Aorta (tissue), 5 donors: ENCODE data around the gene DYRK1B. TPM values are rescaled to one million over a fixed set of nuclear protein-coding genes. Genes with fewer than 3 reads are reported as not detected.
A peak's percentile ranks its signal among the peaks of the same experiment; 100 is the strongest.

Experiments
- ATAC-seq: fragments of 200-7000 bp; cut with Tn5 transposase; one replicate; pipeline ENCODE4 v1.9.1; 2022; ENCODE audit warnings: moderate library complexity; ENCODE audit not compliant: low FRiP score
- DNase-seq, 2 donors: peaks; one replicate each; pipeline ENCODE4 v3.0.0-alpha.2; 2020
- H3K27ac ChIP-seq, 2 donors: one replicate each; pipeline ENCODE4 v1.5.1; 2013; ENCODE audit warnings: low read length in 2 of 2, mild to moderate bottlenecking in 2 of 2, moderate library complexity in 2 of 2, control low read depth in 1 of 2, inconsistent platforms in 1 of 2, low read depth in 1 of 2
- H3K27me3 ChIP-seq, 2 donors: one replicate each; pipeline ENCODE4 v1.6.1; 2013; ENCODE audit warnings: control low read depth in 1 of 2, low read length in 1 of 2, mild to moderate bottlenecking in 1 of 2, moderate library complexity in 1 of 2; ENCODE audit not compliant: insufficient read depth in 2 of 2, control insufficient read depth in 1 of 2
- H3K36me3 ChIP-seq, 2 donors: one replicate each; pipeline ENCODE4 v1.6.1; 2013; ENCODE audit warnings: control low read depth in 1 of 2, low read length in 1 of 2, mild to moderate bottlenecking in 1 of 2; ENCODE audit not compliant: insufficient read depth in 2 of 2, control insufficient read depth in 1 of 2
- H3K4me1 ChIP-seq, 2 donors: one replicate each; pipeline ENCODE4 v1.6.1; 2013; ENCODE audit warnings: low read length in 2 of 2, control low read depth in 1 of 2, mild to moderate bottlenecking in 1 of 2, moderate library complexity in 1 of 2; ENCODE audit not compliant: insufficient read depth in 2 of 2, control insufficient read depth in 1 of 2
- H3K4me3 ChIP-seq, 2 donors: one replicate each; pipeline ENCODE4 v1.5.1; 2013; ENCODE audit warnings: low read length in 2 of 2, control low read depth in 1 of 2, mild to moderate bottlenecking in 1 of 2
- H3K9me3 ChIP-seq: one replicate; pipeline ENCODE4 v1.6.1; 2013; ENCODE audit warnings: mild to moderate bottlenecking, low read length; ENCODE audit not compliant: control insufficient read depth
- WGBS, 2 donors: extraction: QIAGEN DNeasy Blood & Tissue Kit; methylation state at CpG; one replicate each; pipeline ENCODE4 v1.1.7; 2013; 5-methylcytosine and 5-hydroxymethylcytosine counted together
- intact Hi-C, 2 donors: fragments of 100-400 bp; cut with DNase I; formaldehyde crosslinking; loops; one replicate each; pipeline versions ENCODE4 v1.14.2 to v1.15.0; 2022
- polyA plus RNA-seq, 2 donors: library from polyadenylated mRNA; stranded (reverse); fragments of 200-250 nt; gene quantifications; one replicate each; pipeline ENCODE4 v1.2.3, GENCODE V29; 2013
- total RNA-seq, 2 donors: library from RNA; stranded (reverse); fragmentation: NEBNext Ultra II Directional; extraction: Animal tissue kit (Norgen Biotek cat#: 25700); gene quantifications; one replicate each; pipeline ENCODE4 v1.2.1, GENCODE V29; 2021
- donor health status: healthy with polysubstance abuse.
- donor health status: Bipolar disorder and iron deficiency.
- donor health status: DM: no; HTN: no; CAD: no.
- donor health status: DM: no; HTN: no; CAD: no.
- donor health status: DM: yes; HTN: yes; CAD: no.

Gene DYRK1B
- total and polyA plus RNA-seq, 4 donors = 4.3 to 17.5 (median 10.6) TPM

GRCh38 chr19:39841041-39841440 lies 7.1 kb upstream of the DYRK1B start:
- Histone ChIP-seq H3K27ac (no peak overlapping the region), H3K4me1 (no peaks in the 10 kb centered on the region), H3K27me3 (no peaks in the 10 kb centered on the region), H3K4me3 (no peak overlapping the region), H3K36me3 (peaks cover 2 to 4% of the 10 kb centered on the region in 2 donors), H3K9me3 (no peaks in the 10 kb centered on the region)
- DNase-seq (no peak), ATAC-seq (no peak)
- intact Hi-C loops = loop anchor here in 1 of 2 donors (10.0 kb wide), 1 partner anchor 296 kb away; the partner anchor contains the start of gene EID2
- 94% methylated on average over 4 of the region's 4 CpGs for WGBS, 2 donors

- ATAC-seq = no peak
- 91 to 94% methylated on average over 17 of the region's 17 CpGs for WGBS, 2 donors
- intact Hi-C loops = loop anchor here in 1 of 2 donors (10.0 kb wide), 1 partner anchor 296 kb away; the partner anchor contains the start of gene EID2
- Histone ChIP-seq H3K9me3 (no peaks in the 10 kb centered on the region), H3K4me3 (no peak overlapping the region), H3K27me3 (no peaks in the 10 kb centered on the region), H3K36me3 (peaks cover 2 to 4% of the 10 kb centered on the region in 2 donors), H3K27ac (no peak overlapping the region), H3K4me1 (no peaks in the 10 kb centered on the region)
- DNase-seq = no peak
Measured at GRCh38 chr19:39840492-39840891, 6.5 kb upstream of the DYRK1B start.

DNA sequence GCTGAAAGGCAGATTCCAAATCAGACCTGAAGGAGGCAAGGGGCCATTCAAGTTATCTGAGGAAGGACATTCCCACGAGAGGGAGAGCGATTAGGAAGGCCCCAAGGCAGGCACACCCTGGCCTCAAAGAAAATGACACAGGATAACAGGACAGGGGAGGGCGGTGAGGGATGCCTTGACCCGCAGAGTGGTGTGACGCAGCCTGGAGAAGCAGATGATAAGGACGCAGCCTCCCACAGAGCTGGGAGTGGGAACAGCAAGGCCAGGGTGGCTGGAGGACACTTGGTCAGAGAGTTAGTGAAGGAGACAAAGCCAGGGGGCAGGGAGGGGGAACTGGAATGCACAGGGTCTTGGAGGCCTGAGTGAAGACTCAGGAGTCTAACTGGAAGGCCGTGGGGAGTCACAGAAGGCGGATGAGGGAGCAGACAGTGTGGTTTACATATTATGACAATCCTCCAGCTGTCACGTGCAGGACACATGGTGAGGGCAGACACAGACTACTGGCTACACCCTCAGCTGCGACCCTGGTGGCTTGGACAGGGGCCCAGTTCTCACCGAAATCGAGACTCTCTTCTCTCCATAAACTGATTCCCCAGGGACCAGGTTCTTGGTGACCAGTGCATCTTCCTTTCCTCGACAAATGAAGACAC lies 5.8 kb upstream of the DYRK1B start:
- no peak overlapping the region for H3K4me3 ChIP-seq
- intact Hi-C loops = loop anchor here in 1 of 2 donors (10.0 kb wide), 1 partner anchor 295 kb away; the partner anchor contains the start of gene EID2
- no peaks in the 10 kb centered on the region for H3K9me3 ChIP-seq
- 85 to 87% methylated on average over 13 of the region's 13 CpGs for WGBS, 2 donors
- H3K27me3 ChIP-seq = no peaks in the 10 kb centered on the region
- peaks cover 2 to 4% of the 10 kb centered on the region in 2 donors for H3K36me3 ChIP-seq
- ATAC-seq (no peak), DNase-seq (no peak)
- H3K27ac ChIP-seq = no peak overlapping the region
- no peaks in the 10 kb centered on the region for H3K4me1 ChIP-seq

GRCh38 chr19:39838569-39838968 lies 4.6 kb upstream of the DYRK1B start:
- intact Hi-C loops = no loop called here
- H3K36me3 ChIP-seq = peaks cover 2 to 4% of the 10 kb centered on the region in 2 donors

DNA sequence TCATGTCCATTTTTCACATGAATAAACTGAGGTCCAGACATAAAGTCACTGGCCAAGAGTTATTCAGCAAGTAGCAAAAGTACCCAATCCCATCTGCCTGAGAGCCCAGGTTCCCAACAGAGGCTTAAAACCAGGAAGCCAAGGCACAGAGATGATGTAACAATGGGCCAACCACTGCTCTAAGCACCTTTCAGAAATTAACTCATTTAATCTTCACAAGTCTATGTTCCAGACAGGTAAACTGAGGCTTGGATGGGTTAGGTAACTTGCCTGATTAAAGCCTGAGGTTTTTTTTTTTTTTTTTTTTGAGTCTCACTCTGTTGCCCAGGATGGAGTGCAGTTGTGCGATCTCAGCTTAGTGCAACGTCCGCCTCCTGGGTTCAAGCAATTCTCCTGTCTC lies 4.0 kb upstream of the DYRK1B start:
- H3K9me3 ChIP-seq = no peaks in the 10 kb centered on the region
- ATAC-seq = no peak
- no peak for DNase-seq
- H3K36me3 ChIP-seq = peaks cover 2 to 4% of the 10 kb centered on the region in 2 donors
- no peak overlapping the region for H3K4me3 ChIP-seq
- no peaks in the 10 kb centered on the region for H3K27me3 ChIP-seq
- H3K4me1 ChIP-seq = no peaks in the 10 kb centered on the region
- intact Hi-C loops = no loop called here
- WGBS, 2 donors = 73 to 94% methylated on average over 3 of the region's 3 CpGs
- no peak overlapping the region for H3K27ac ChIP-seq

More at GRCh38 chr19:39838569-39838968, 4.6 kb upstream of the DYRK1B start:
- Histone ChIP-seq H3K4me3 (no peak overlapping the region), H3K9me3 (no peaks in the 10 kb centered on the region), H3K4me1 (no peaks in the 10 kb centered on the region), H3K27ac (no peak overlapping the region), H3K27me3 (no peaks in the 10 kb centered on the region)
- 91% methylated on average over 4 of the region's 4 CpGs for WGBS, 2 donors
- ATAC-seq (no peak), DNase-seq (no peak)

GRCh38 chr19:39834287-39834841 lies 402 bp upstream of the DYRK1B start:
- H3K27me3 ChIP-seq = no peaks in the 10 kb centered on the region
- no peak for DNase-seq
- 43 to 44% methylated on average over 19 of the region's 19 CpGs for WGBS, 2 donors
- no peaks in the 10 kb centered on the region for H3K9me3 ChIP-seq
- H3K36me3 ChIP-seq = peaks cover 2 to 6% of the 10 kb centered on the region in 2 donors
- H3K27ac ChIP-seq = peak overlapping the region in 1 of 2 donors; percentile 23
- H3K4me1 ChIP-seq = peaks cover 0 to 5% of the 10 kb centered on the region in 2 donors
- no peak overlapping the region for H3K4me3 ChIP-seq
- no peak for ATAC-seq
- intact Hi-C loops = no loop called here

GRCh38 chr19:39833160-39833463 lies 850 bp downstream of the DYRK1B start:
- ATAC-seq = no peak
- DNase-seq = no peak
- Histone ChIP-seq H3K4me1 (peaks cover 0 to 5% of the 10 kb centered on the region in 2 donors), H3K27me3 (no peaks in the 10 kb centered on the region), H3K36me3 (peaks cover 2 to 6% of the 10 kb centered on the region in 2 donors), H3K9me3 (no peaks in the 10 kb centered on the region), H3K4me3 (peak overlapping the region; percentile 49 to 55), H3K27ac (no peak overlapping the region)
- WGBS, 2 donors = 1% methylated on average over 24 of the region's 24 CpGs
- intact Hi-C loops = no loop called here

DNA sequence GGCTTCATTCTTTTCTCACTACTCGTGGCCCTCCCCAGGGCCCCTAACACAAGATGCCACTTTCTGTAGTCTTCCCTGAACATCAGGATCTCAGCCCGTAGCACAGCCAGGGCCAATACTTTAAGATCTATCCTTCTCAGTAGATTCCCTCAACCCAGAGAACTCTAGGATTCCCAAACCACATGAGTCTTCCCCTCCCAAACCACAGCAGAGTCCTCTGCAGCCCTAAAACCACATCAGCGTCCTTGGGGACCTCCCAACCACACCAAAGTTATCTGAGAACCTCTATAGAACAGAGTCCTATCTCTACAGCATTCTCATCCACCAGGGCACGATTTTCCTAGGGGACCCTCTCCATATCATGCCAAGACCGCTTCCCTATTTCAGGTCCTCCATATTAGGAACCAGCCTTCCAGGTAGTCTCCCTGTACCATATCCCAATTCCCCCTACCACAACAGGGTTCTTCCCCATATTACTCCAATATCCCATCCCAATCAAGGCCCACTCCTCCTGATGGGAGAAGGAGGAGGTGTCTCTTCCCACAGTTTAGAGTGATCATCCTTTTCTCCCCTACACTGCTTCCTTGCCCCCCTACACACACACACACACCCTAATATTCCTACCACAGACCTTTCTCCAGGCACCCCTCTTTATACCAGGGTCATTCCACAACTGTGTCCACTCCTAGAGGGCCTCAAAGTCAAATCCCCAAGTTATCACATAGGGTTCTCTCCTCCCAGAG lies 1.4 kb downstream of the DYRK1B start:
- DNase-seq (no peak), ATAC-seq (no peak)
- Histone ChIP-seq H3K4me3 (peak overlapping the region in 1 of 2 donors; percentile 55), H3K27ac (peak overlapping the region in 1 of 2 donors; percentile 19), H3K4me1 (peaks cover 0 to 5% of the 10 kb centered on the region in 2 donors), H3K36me3 (peaks cover 0 to 4% of the 10 kb centered on the region in 2 donors), H3K9me3 (no peaks in the 10 kb centered on the region), H3K27me3 (no peaks in the 10 kb centered on the region)
- intact Hi-C loops = no loop called here
- WGBS, 2 donors = 64 to 71% methylated on average over 5 of the region's 5 CpGs
